Endothelial cell of umbilical vein (primary cell): ENCODE results near the gene OR8B12.

Experiments used
- EZH2 ChIP-seq: IDR thresholded peaks from 2 replicates; pipeline ENCODE4 v1.6.1; 2012; ENCODE audit warnings: borderline replicate concordance, low read depth, mild to moderate bottlenecking, moderate library complexity, low read length, inconsistent platforms; ENCODE audit not compliant: severe bottlenecking
- FOS ChIP-seq: IDR thresholded peaks from 2 replicates; pipeline ENCODE4 v1.6.1; 2011; ENCODE audit warnings: mild to moderate bottlenecking, low read length, moderate library complexity, borderline replicate concordance; ENCODE audit not compliant: insufficient read depth
- GATA2 ChIP-seq: IDR thresholded peaks from 2 replicates; pipeline ENCODE4 v1.7.0; 2011; ENCODE audit warnings: low read depth, mild to moderate bottlenecking, moderate library complexity, mixed read lengths, low read length; ENCODE audit not compliant: insufficient read length, insufficient read depth
- MYC ChIP-seq: IDR thresholded peaks from one replicate; pipeline ENCODE4 v1.6.1; 2011; ENCODE audit warnings: mild to moderate bottlenecking, low read depth, low read length
- POLR2A ChIP-seq: IDR thresholded peaks from 2 replicates; pipeline ENCODE4 v1.6.1; 2012; ENCODE audit warnings: low read depth, mild to moderate bottlenecking, control low read depth, low read length
- POLR2AphosphoS5 ChIP-seq: IDR thresholded peaks from 2 replicates; pipeline ENCODE4 v1.6.1; 2012; ENCODE audit warnings: low read depth, mild to moderate bottlenecking, control low read depth, low read length, moderate library complexity; ENCODE audit not compliant: insufficient read depth
- TF ChIP-seq, protein P1 (sequence below), 2 donors: IDR thresholded peaks; 1 replicate in 1 of 2; 2 replicates in 1 of 2; pipeline ENCODE4 v1.5.1; 2011; ENCODE audit warnings: low read length in 2 of 2, mild to moderate bottlenecking in 2 of 2, moderate library complexity in 2 of 2, control low read depth in 1 of 2, inconsistent platforms in 1 of 2, low read depth in 1 of 2; ENCODE audit not compliant: insufficient read depth in 1 of 2; ENCODE audit errors: extremely low read depth in 1 of 2
- TF ChIP-seq, protein P2 (sequence below): IDR thresholded peaks from 2 replicates; pipeline ENCODE4 v1.6.1; 2011; ENCODE audit not compliant: insufficient read depth, insufficient read length

DNA sequence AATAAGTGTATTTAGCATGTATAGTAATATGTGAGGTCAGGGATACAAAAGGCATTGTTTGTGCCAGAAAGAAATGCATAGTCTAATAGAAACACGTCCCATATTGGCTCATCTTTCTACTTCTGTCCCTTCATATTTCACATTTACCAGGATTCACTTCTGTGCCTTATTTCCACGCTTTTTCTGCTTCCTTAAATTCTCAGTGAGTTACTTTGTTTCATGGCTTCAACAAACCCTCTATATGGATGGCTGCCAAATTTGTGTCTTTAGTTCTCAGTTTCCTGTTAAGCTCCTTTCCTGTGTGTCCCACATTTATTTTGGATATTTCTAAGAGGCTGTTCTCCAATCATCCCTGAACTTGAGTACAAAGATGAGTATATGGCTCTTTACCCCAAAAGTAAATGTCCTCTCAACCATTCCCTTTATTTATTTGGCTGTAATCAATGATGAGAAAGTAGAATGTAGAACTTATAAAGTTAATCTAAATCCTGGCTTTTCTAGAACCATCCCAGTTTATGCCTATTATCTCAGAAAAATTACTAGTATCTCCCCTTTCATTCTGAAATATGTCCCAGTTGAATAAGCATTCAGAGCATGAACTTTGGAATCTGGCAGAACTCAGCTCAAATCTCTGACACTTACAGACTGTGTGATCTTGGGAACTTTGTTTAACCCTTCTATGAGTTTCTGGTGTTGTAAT, 23.5 kb downstream of the OR8B12 start:
- TF ChIP-seq POLR2AphosphoS5 (no peak), FOS (no peak), GATA2 (no peak), EZH2 (no peak), POLR2A (no peak), MYC (no peak)
- TF ChIP-seq, protein P1, sequence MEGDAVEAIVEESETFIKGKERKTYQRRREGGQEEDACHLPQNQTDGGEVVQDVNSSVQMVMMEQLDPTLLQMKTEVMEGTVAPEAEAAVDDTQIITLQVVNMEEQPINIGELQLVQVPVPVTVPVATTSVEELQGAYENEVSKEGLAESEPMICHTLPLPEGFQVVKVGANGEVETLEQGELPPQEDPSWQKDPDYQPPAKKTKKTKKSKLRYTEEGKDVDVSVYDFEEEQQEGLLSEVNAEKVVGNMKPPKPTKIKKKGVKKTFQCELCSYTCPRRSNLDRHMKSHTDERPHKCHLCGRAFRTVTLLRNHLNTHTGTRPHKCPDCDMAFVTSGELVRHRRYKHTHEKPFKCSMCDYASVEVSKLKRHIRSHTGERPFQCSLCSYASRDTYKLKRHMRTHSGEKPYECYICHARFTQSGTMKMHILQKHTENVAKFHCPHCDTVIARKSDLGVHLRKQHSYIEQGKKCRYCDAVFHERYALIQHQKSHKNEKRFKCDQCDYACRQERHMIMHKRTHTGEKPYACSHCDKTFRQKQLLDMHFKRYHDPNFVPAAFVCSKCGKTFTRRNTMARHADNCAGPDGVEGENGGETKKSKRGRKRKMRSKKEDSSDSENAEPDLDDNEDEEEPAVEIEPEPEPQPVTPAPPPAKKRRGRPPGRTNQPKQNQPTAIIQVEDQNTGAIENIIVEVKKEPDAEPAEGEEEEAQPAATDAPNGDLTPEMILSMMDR (IDR thresholded peaks at IDR 0.05; ENCODE audit: extremely low read depth in 1 of 2, insufficient read depth in 1 of 2, low read depth in 1 of 2, low read length in 2 of 2): no peak
- TF ChIP-seq, protein P2, sequence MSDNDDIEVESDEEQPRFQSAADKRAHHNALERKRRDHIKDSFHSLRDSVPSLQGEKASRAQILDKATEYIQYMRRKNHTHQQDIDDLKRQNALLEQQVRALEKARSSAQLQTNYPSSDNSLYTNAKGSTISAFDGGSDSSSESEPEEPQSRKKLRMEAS: no peak
